HepG2 (cell line): ENCODE data around the gene SIRT5. TPM values are rescaled to one million over a fixed set of nuclear protein-coding genes. Genes with fewer than 3 reads are reported as not detected.

Experiments
- E2F2 ChIP-seq: sonication (generic); formaldehyde crosslinking; IDR thresholded peaks from 2 replicates; pipeline ENCODE4 v1.4.0; 2020; ENCODE audit warnings: missing genetic modification reagents, borderline replicate concordance
- FOXM1 ChIP-seq: sonication (generic); formaldehyde crosslinking; IDR thresholded peaks from 2 replicates; pipeline ENCODE4 v1.5.0; 2020; ENCODE audit warnings: missing genetic modification reagents
- HNF1A ChIP-seq, 2 experiments: sonication (generic) in 1 of 2; formaldehyde crosslinking in 1 of 2; IDR thresholded peaks; 2 replicates each; pipeline versions ENCODE4 v1.4.0 to v1.6.1; 2016 to 2020; ENCODE audit warnings: borderline replicate concordance in 1 of 2, low read depth in 1 of 2, mild to moderate bottlenecking in 1 of 2, missing genetic modification reagents in 1 of 2
- IRF1 ChIP-seq: sonication (generic); formaldehyde crosslinking; IDR thresholded peaks from 2 replicates; pipeline ENCODE4 v1.4.0; 2020; ENCODE audit warnings: low read depth, mild to moderate bottlenecking, missing genetic modification reagents
- KDM6A ChIP-seq: IDR thresholded peaks from 2 replicates; pipeline ENCODE4 v1.6.1; 2016; ENCODE audit warnings: low read depth
- KMT2B ChIP-seq: IDR thresholded peaks from 2 replicates; pipeline ENCODE4 v1.6.1; 2016; ENCODE audit warnings: missing genetic modification reagents, missing compliant biosample characterization
- MXD4 ChIP-seq: IDR thresholded peaks from 2 replicates; pipeline ENCODE4 v1.6.1; 2016; ENCODE audit warnings: mild to moderate bottlenecking, missing biosample characterization, missing genetic modification reagents
- MYC ChIP-seq: sonication (generic); formaldehyde crosslinking; IDR thresholded peaks from 2 replicates; pipeline ENCODE4 v1.9.0; 2021; ENCODE audit warnings: missing genetic modification reagents, borderline replicate concordance
- SCMH1 ChIP-seq: sonication (generic); formaldehyde crosslinking; IDR thresholded peaks from 2 replicates; pipeline ENCODE4 v1.9.0; 2021; ENCODE audit warnings: missing genetic modification reagents, mild to moderate bottlenecking, borderline replicate concordance
- ZBTB7B ChIP-seq: sonication (generic); formaldehyde crosslinking; IDR thresholded peaks from 2 replicates; pipeline ENCODE4 v1.4.0; 2020; ENCODE audit warnings: missing genetic modification reagents
- ZIK1 ChIP-seq: sonication (generic); formaldehyde crosslinking; IDR thresholded peaks from 2 replicates; pipeline ENCODE4 v1.5.0; 2020; ENCODE audit warnings: mild to moderate bottlenecking, low read depth, missing genetic modification reagents, borderline replicate concordance
- ZSCAN22 ChIP-seq: sonication (generic); formaldehyde crosslinking; IDR thresholded peaks from 2 replicates; pipeline ENCODE4 v1.4.0; 2020; ENCODE audit warnings: mild to moderate bottlenecking, missing genetic modification reagents
- polyA plus RNA-seq, 8 experiments: library from polyadenylated mRNA; depleted of rRNA in 3 of 8; stranded (reverse) in 7 of 8; unstranded in 1 of 8; fragments of >200 nt; fragmentation: Illumina TruSeq in 4 of 8; extraction: Trizol in 4 of 8; gene quantifications; 2 replicates each; pipeline versions ENCODE4 v1.2.1 to v1.2.3, GENCODE V29; 2011 to 2016; ENCODE audit warnings: low read depth in 4 of 8, missing spikeins in 1 of 8, mixed read lengths in 1 of 8; ENCODE audit not compliant: insufficient read depth in 1 of 8
- total RNA-seq, 5 experiments: library from RNA; depleted of rRNA; stranded (reverse); fragments of >200 nt; fragmentation: Illumina TruSeq; extraction: Trizol; gene quantifications; 2 replicates each; pipeline ENCODE4 v1.2.3, GENCODE V29; 2016; ENCODE audit warnings: low read depth in 1 of 5
- TF ChIP-seq, protein P1 (sequence below): sonication (generic); formaldehyde crosslinking; IDR thresholded peaks from 2 replicates; pipeline ENCODE4 v1.9.0; 2021; ENCODE audit warnings: missing genetic modification reagents, borderline replicate concordance
- TF ChIP-seq, protein P2 (sequence below): sonication (generic); formaldehyde crosslinking; IDR thresholded peaks from 2 replicates; pipeline ENCODE4 v1.4.0; 2020; ENCODE audit warnings: missing genetic modification reagents; ENCODE audit errors: not compliant biosample characterization

Gene SIRT5
- total and polyA plus RNA-seq, 2 of the 13 experiments (the other 11 are each of a cell fraction or from before 2014, with no cell fraction given) = 14.1 to 16.6 TPM

DNA sequence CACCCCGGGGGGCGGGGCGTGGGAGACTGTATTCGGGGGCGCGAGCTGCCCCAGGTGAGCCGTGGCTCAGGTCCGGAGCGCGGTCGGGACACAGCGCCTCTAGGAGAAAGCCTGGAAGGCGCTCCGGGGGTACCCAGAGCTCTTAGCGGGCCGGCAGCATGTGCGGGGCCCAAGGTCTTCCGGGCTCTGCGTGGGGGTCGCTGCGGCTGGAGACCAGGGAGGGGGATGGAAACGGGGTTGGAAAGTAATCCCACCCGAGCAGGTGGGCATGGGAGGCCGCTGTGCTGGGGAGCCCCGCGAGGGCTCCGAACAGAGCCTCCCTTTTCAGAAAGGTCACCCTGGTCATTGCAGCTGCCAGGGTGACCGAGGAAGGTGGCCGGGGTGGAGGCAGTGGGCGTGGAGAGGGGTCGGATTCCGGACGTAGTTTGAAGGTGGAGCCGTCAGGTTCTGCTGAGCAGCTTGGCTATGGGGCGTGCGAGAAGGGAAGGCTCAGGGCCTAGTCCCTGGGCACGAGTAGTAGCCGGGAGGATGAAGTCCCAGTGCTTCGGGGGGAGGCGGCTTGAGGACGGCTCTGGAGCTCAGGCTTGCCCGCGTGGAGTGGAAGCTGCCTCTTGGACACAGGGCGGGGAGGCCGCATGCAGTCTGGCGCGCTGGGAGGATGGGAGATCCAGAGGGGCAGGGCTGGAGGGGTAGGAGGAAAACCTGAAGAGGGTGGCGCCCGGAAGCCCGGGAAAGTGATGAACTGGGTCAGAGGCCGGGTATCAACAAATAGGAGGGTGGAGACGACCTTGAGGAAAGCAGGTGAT, at the start of gene SIRT5 (continued):
- TF ChIP-seq, protein P1, sequence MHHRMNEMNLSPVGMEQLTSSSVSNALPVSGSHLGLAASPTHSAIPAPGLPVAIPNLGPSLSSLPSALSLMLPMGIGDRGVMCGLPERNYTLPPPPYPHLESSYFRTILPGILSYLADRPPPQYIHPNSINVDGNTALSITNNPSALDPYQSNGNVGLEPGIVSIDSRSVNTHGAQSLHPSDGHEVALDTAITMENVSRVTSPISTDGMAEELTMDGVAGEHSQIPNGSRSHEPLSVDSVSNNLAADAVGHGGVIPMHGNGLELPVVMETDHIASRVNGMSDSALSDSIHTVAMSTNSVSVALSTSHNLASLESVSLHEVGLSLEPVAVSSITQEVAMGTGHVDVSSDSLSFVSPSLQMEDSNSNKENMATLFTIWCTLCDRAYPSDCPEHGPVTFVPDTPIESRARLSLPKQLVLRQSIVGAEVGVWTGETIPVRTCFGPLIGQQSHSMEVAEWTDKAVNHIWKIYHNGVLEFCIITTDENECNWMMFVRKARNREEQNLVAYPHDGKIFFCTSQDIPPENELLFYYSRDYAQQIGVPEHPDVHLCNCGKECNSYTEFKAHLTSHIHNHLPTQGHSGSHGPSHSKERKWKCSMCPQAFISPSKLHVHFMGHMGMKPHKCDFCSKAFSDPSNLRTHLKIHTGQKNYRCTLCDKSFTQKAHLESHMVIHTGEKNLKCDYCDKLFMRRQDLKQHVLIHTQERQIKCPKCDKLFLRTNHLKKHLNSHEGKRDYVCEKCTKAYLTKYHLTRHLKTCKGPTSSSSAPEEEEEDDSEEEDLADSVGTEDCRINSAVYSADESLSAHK (CRISPR knock-in tag) = peak; percentile 84
- TF ChIP-seq SCMH1 (CRISPR knock-in tag) (no peak), IRF1 (CRISPR knock-in tag) (no peak), HNF1A (IDR thresholded peaks at IDR 0.05; ENCODE audit: low read depth) (peak; percentile 18), HNF1A (CRISPR knock-in tag; IDR thresholded peaks at IDR 0.05; ENCODE audit: borderline replicate concordance) (0 out of 2 replicates have a peak, but pooled peaks have one; percentile 59), ZBTB7B (CRISPR knock-in tag) (peak; percentile 96), MXD4 (CRISPR knock-in tag) (peak; percentile 39), FOXM1 (no peak), KMT2B (CRISPR knock-in tag) (peak; percentile 85), ZIK1 (CRISPR knock-in tag) (peak; percentile 79; the same call in 1 of the 2 replicates), E2F2 (CRISPR knock-in tag) (no peak), MYC (CRISPR knock-in tag) (peak; percentile 90; the same call in 1 of the 2 replicates), ZSCAN22 (CRISPR knock-in tag) (no peak), KDM6A (no peak)
- TF ChIP-seq, protein P2, sequence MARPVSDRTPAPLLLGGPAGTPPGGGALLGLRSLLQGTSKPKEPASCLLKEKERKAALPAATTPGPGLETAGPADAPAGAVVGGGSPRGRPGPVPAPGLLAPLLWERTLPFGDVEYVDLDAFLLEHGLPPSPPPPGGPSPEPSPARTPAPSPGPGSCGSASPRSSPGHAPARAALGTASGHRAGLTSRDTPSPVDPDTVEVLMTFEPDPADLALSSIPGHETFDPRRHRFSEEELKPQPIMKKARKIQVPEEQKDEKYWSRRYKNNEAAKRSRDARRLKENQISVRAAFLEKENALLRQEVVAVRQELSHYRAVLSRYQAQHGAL = no peak
